H1 (cell line): ENCODE results near the gene OR9G4. TPM values are rescaled to one million over a fixed set of nuclear protein-coding genes. Genes with fewer than 3 reads are reported as not detected.

ENCODE experiments used
- CTCF ChIA-PET: fragments of 300-600 bp; sonication (Branson Sonifier 250); formaldehyde crosslinking; loops from one replicate; lab custom pipeline; 2021; ENCODE audit not compliant: partially characterized antibody; lab: Charles Lee
- POLR2A ChIA-PET: fragments of 300-600 bp; sonication (Branson Sonifier 250); formaldehyde crosslinking; loops from one replicate; lab custom pipeline; 2021; ENCODE audit warnings: inconsistent platforms; ENCODE audit not compliant: partially characterized antibody; lab: Charles Lee
- DNase-seq, 2 experiments: peaks; one replicate each; pipeline versions ENCODE4 v3.0.0 to v3.0.0-alpha.2; 2010 to 2022; ENCODE audit warnings: low spot score in 2 of 2, low read depth in 1 of 2, mixed read lengths in 1 of 2
- FAIRE-seq: peaks from 2 replicates; lab custom pipeline; 2011; peaks lifted over from hg19 to GRCh38; lab: Jason Lieb, UNC
- H2AFZ ChIP-seq: 2 replicates; pipeline ENCODE4 v1.8.1; 2012; ENCODE audit warnings: low read length, inconsistent platforms
- H2AK5ac ChIP-seq: 2 replicates; pipeline ENCODE4 v1.6.1; 2013; ENCODE audit warnings: low read depth, low read length
- H2BK120ac ChIP-seq: replicated peaks from 2 replicates; pipeline ENCODE3; 2013; ENCODE audit warnings: low read depth, low read length, inconsistent platforms
- H2BK12ac ChIP-seq: 2 replicates; pipeline ENCODE4 v1.6.1; 2013; ENCODE audit warnings: low read depth, low read length
- H2BK15ac ChIP-seq: 2 replicates; pipeline ENCODE4 v1.6.1; 2013; ENCODE audit warnings: low read length
- H2BK20ac ChIP-seq: 2 replicates; pipeline ENCODE4 v1.6.1; 2013; ENCODE audit warnings: low read length
- H2BK5ac ChIP-seq: 2 replicates; pipeline ENCODE4 v1.6.1; 2013; ENCODE audit warnings: low read depth, low read length
- H3K14ac ChIP-seq: 2 replicates; pipeline ENCODE4 v1.6.1; 2013; ENCODE audit warnings: inconsistent platforms; ENCODE audit not compliant: insufficient read length
- H3K18ac ChIP-seq: 2 replicates; pipeline ENCODE4 v1.6.1; 2013; ENCODE audit warnings: low read length; ENCODE audit errors: extremely low read depth
- H3K23ac ChIP-seq: 2 replicates; pipeline ENCODE4 v1.6.1; 2013; ENCODE audit warnings: inconsistent platforms; ENCODE audit not compliant: insufficient read length
- H3K23me2 ChIP-seq: 2 replicates; pipeline ENCODE4 v1.6.1; 2013; ENCODE audit warnings: low read depth, low read length
- H3K27ac ChIP-seq: 2 replicates; pipeline ENCODE4 v1.6.1; 2011; ENCODE audit warnings: low read depth, low read length, inconsistent platforms
- H3K27me3 ChIP-seq, 4 experiments: replicated peaks in 1 of 4; 1 replicate in 1 of 4; 2 replicates in 3 of 4; pipeline versions ENCODE4 v1.6.1 to v1.8.1; 2011 to 2013; ENCODE audit warnings: low read length in 3 of 4, mild to moderate bottlenecking in 3 of 4, inconsistent platforms in 2 of 4, mixed read lengths in 2 of 4, moderate library complexity in 1 of 4; ENCODE audit not compliant: control insufficient read depth in 3 of 4, insufficient read depth in 3 of 4; ENCODE audit errors: extremely low read depth in 1 of 4
- H3K36me3 ChIP-seq, 4 experiments: 2 replicates each; pipeline versions ENCODE4 v1.6.1 to v1.8.1; 2011 to 2013; ENCODE audit warnings: mild to moderate bottlenecking in 4 of 4, low read length in 3 of 4, moderate library complexity in 2 of 4, control low read depth in 1 of 4, inconsistent platforms in 1 of 4; ENCODE audit not compliant: insufficient read depth in 4 of 4, control insufficient read depth in 2 of 4
- H3K4ac ChIP-seq: replicated peaks from 2 replicates; pipeline ENCODE3; 2013; ENCODE audit warnings: low read length, low read depth, mixed read lengths, inconsistent platforms; ENCODE audit not compliant: insufficient read length
- H3K4me1 ChIP-seq, 4 experiments: replicated peaks in 1 of 4; 1 replicate in 1 of 4; 2 replicates in 3 of 4; pipeline versions ENCODE4 v1.6.1 to v1.8.1; 2011 to 2013; ENCODE audit warnings: low read length in 3 of 4, inconsistent platforms in 2 of 4, mixed read lengths in 1 of 4; ENCODE audit not compliant: insufficient read depth in 4 of 4, control insufficient read depth in 3 of 4
- H3K4me2 ChIP-seq, 2 experiments: 2 replicates each; pipeline versions ENCODE4 v1.6.1 to v1.8.1; 2011 to 2013; ENCODE audit warnings: low read depth in 2 of 2, low read length in 2 of 2, control low read depth in 1 of 2, inconsistent platforms in 1 of 2, mild to moderate bottlenecking in 1 of 2; ENCODE audit not compliant: insufficient read depth in 1 of 2
- H3K4me3 ChIP-seq, 4 experiments: fragments of 200-600, 300-600 bp in 1 of 4; sonication (generic), shearing (Covaris generic), sonication (Bioruptor Twin) in 1 of 4; 2 replicates each; pipeline versions ENCODE4 v1.5.1 to v1.8.1; 2011 to 2016; ENCODE audit warnings: low read length in 4 of 4, low read depth in 3 of 4, control low read depth in 2 of 4, inconsistent platforms in 2 of 4, mild to moderate bottlenecking in 2 of 4, mixed read lengths in 1 of 4, moderate library complexity in 1 of 4; ENCODE audit not compliant: insufficient read depth in 2 of 4; ENCODE audit errors: extremely low read depth in 1 of 4
- H3K56ac ChIP-seq: replicated peaks from 2 replicates; pipeline ENCODE3; 2013; ENCODE audit warnings: low read depth, mild to moderate bottlenecking, mixed read lengths, low read length, inconsistent platforms; ENCODE audit not compliant: insufficient read length
- H3K79me1 ChIP-seq: 2 replicates; pipeline ENCODE4 v1.6.1; 2013; ENCODE audit warnings: low read depth, low read length, control low read depth
- H3K79me2 ChIP-seq, 2 experiments: 2 replicates each; pipeline versions ENCODE4 v1.6.1 to v1.8.1; 2012 to 2013; ENCODE audit warnings: low read length in 2 of 2, mild to moderate bottlenecking in 2 of 2, inconsistent platforms in 1 of 2; ENCODE audit not compliant: insufficient read depth in 2 of 2, control insufficient read depth in 1 of 2
- H3K9ac ChIP-seq, 4 experiments: replicated peaks in 1 of 4; 1 replicate in 1 of 4; 2 replicates in 3 of 4; pipeline versions ENCODE4 v1.6.1 to v1.8.1; 2011 to 2013; ENCODE audit warnings: low read depth in 3 of 4, low read length in 3 of 4, control low read depth in 2 of 4, mild to moderate bottlenecking in 2 of 4, moderate library complexity in 2 of 4, inconsistent platforms in 1 of 4; ENCODE audit errors: extremely low read depth in 1 of 4
- H3K9me3 ChIP-seq, 2 experiments: 2 replicates each; pipeline versions ENCODE4 v1.6.1 to v1.8.1; 2012 to 2013; ENCODE audit warnings: mild to moderate bottlenecking in 2 of 2, moderate library complexity in 2 of 2, control low read depth in 1 of 2, inconsistent platforms in 1 of 2, low read depth in 1 of 2, low read length in 1 of 2, mixed read lengths in 1 of 2; ENCODE audit not compliant: insufficient read depth in 2 of 2
- H4K20me1 ChIP-seq, 2 experiments: replicated peaks in 1 of 2; 2 replicates each; pipeline versions ENCODE3 to v1.8.1; 2011 to 2013; ENCODE audit warnings: inconsistent platforms in 2 of 2, low read length in 2 of 2, mild to moderate bottlenecking in 1 of 2; ENCODE audit not compliant: insufficient read depth in 2 of 2, control insufficient read depth in 1 of 2
- H4K5ac ChIP-seq: 2 replicates; pipeline ENCODE4 v1.6.1; 2013; ENCODE audit warnings: low read length, low read depth, mixed read lengths, inconsistent platforms; ENCODE audit not compliant: insufficient read length
- H4K8ac ChIP-seq: 2 replicates; pipeline ENCODE4 v1.8.0; 2013; ENCODE audit warnings: mild to moderate bottlenecking, moderate library complexity, low read length, inconsistent platforms; ENCODE audit not compliant: insufficient read depth; ENCODE audit errors: extremely low read depth
- H4K91ac ChIP-seq: replicated peaks from 2 replicates; pipeline ENCODE3; 2013; ENCODE audit warnings: low read length, mixed read lengths, inconsistent platforms; ENCODE audit not compliant: insufficient read length
- CEBPB ChIP-seq: IDR thresholded peaks from 2 replicates; pipeline ENCODE4 v1.6.1; 2012; ENCODE audit warnings: low read depth, low read length
- WGBS, 2 experiments: shearing (Covaris generic) in 1 of 2; methylation state at CpG; one replicate each; pipeline versions ENCODE4 v1.1.6 to v1.1.7; 2013 to 2015; ENCODE audit warnings: low lambda C conversion rate in 2 of 2, mixed read lengths in 2 of 2, inconsistent platforms in 1 of 2, low coverage in 1 of 2, missing lambda C conversion rate in 1 of 2; ENCODE audit not compliant: insufficient replicate concordance in 2 of 2, insufficient coverage in 1 of 2, insufficient read length in 1 of 2; ENCODE audit errors: extremely low coverage in 1 of 2, missing lambda C conversion rate in 1 of 2; 5-methylcytosine and 5-hydroxymethylcytosine counted together
- polyA plus RNA-seq, 7 experiments: library from polyadenylated mRNA; depleted of rRNA in 3 of 7; stranded (reverse) in 5 of 7; unstranded in 2 of 7; fragments of >200 nt in 5 of 7; fragments of 200-250 nt in 2 of 7; gene quantifications; 1 replicate in 5 of 7; 2 replicates in 1 of 7; 4 replicates in 1 of 7; pipeline versions ENCODE4 v1.2.1 to v1.2.3, GENCODE V29; 2011 to 2013; ENCODE audit warnings: missing spikeins in 2 of 7, mixed read lengths in 2 of 7
- total RNA-seq: library from RNA; stranded (reverse); fragmentation: NEBNext Ultra II Directional; extraction: Animal tissue kit (Norgen Biotek cat#: 25700); gene quantifications from 2 replicates; pipeline ENCODE4 v1.2.1, GENCODE V29; 2021

OR9G4 gene
- total and polyA plus RNA-seq, 2 of the 8 experiments (the other 6 are each of a cell fraction or from before 2014, with no cell fraction given) = not detected

- WGBS, 2 experiments = 96% methylated on average over 4 of the region's 4 CpGs; no CpG with 5 or more reads in 1 of the 2 experiments
- no peak overlapping the region for H3K4me2 ChIP-seq
- H3K14ac ChIP-seq = no peak overlapping the region
- H3K4me1 ChIP-seq = no peaks in the 10 kb centered on the region
- H3K18ac ChIP-seq = no peak overlapping the region
- H3K4ac ChIP-seq = no peak overlapping the region
- H2BK120ac ChIP-seq = no peak overlapping the region
- no peaks in the 10 kb centered on the region for H3K79me2 ChIP-seq
- no peak overlapping the region for H2AK5ac ChIP-seq
- no peaks in the 10 kb centered on the region for H4K20me1 ChIP-seq
- no peak overlapping the region for H3K27ac ChIP-seq
- no peak overlapping the region for H3K23ac ChIP-seq
- H4K91ac ChIP-seq = no peak overlapping the region
- no peaks in the 10 kb centered on the region for H3K27me3 ChIP-seq
- H2BK5ac ChIP-seq = no peak overlapping the region
- no peaks in the 10 kb centered on the region for H3K23me2 ChIP-seq
- no peaks in the 10 kb centered on the region for H3K79me1 ChIP-seq
- ChIA-PET POLR2A (no interaction called here), CTCF (interaction anchor here (1.3 to 1.5 kb wide), 2 partner anchors 12 to 18 kb away, joined by 4 read pairs; no protein-coding TSS in a partner anchor)
- H4K5ac ChIP-seq = no peak overlapping the region
- TF ChIP-seq CEBPB = no peak
- H2BK15ac ChIP-seq = no peak overlapping the region
- H4K8ac ChIP-seq = no peak overlapping the region
- no peak overlapping the region for H2BK12ac ChIP-seq
- no peaks in the 10 kb centered on the region for H3K36me3 ChIP-seq
- H3K4me3 ChIP-seq = no peak overlapping the region
- H3K9ac ChIP-seq = no peak overlapping the region
- no peak overlapping the region for H3K56ac ChIP-seq
- H3K9me3 ChIP-seq = no peaks in the 10 kb centered on the region
- DNase-seq (no peak), FAIRE-seq (no peak)
- H2AFZ ChIP-seq = no peak overlapping the region
- H2BK20ac ChIP-seq = no peak overlapping the region
These were observed 16.5 kb upstream of the OR9G4 start for GRCh38 chr11:56764976-56765375.
